Gastrocnemius medialis (tissue), 4 donors: ENCODE measurements around the gene ATP11B. TPM values are rescaled to one million over a fixed set of nuclear protein-coding genes. Genes with fewer than 3 reads are reported as not detected.
A peak's percentile ranks its signal among the peaks of the same experiment; 100 is the strongest.
"Not testable (repeated sequence)": the region's sequence is repeated elsewhere in the genome, so short reads cannot be mapped to it uniquely, and the experiment has no call there.

ENCODE experiments used
- ATAC-seq, 2 donors: fragments of 150-250 bp; one replicate each; pipeline ENCODE4 v1.9.1; 2016
- DNase-seq, 2 donors: peaks; one replicate each; pipeline ENCODE4 v3.0.0-alpha.2; 2019
- H3K27ac ChIP-seq, 4 donors: fragments of 200-600 bp; sonication (generic); 1 replicate in 1 of 4; 2 replicates in 3 of 4; pipeline ENCODE4 v1.5.1; 2016 to 2018; ENCODE audit warnings: mild to moderate bottlenecking in 2 of 4, moderate library complexity in 1 of 4
- H3K27me3 ChIP-seq, 3 donors: fragments of 200-600 bp; sonication (generic) in 2 of 3; 1 replicate in 1 of 3; 2 replicates in 2 of 3; pipeline versions ENCODE4 v1.5.1 to v1.6.0; 2016 to 2019; ENCODE audit warnings: mild to moderate bottlenecking in 1 of 3, moderate library complexity in 1 of 3
- H3K36me3 ChIP-seq, 2 donors: fragments of 200-600 bp; sonication (generic) in 1 of 2; one replicate each; pipeline ENCODE4 v1.5.1; 2017 to 2018
- H3K4me1 ChIP-seq, 2 donors: fragments of 200-600 bp; sonication (generic) in 1 of 2; one replicate each; pipeline ENCODE4 v1.5.1; 2016 to 2017; ENCODE audit warnings: mild to moderate bottlenecking in 2 of 2
- H3K4me3 ChIP-seq, 4 donors: fragments of 200-600 bp; sonication (generic) in 3 of 4; 1 replicate in 1 of 4; 2 replicates in 3 of 4; pipeline ENCODE4 v1.5.1; 2016 to 2019; ENCODE audit warnings: mild to moderate bottlenecking in 2 of 4
- H3K9me3 ChIP-seq, 3 donors: fragments of 200-600 bp; sonication (generic) in 2 of 3; 1 replicate in 1 of 3; 2 replicates in 2 of 3; pipeline ENCODE4 v1.5.1; 2016 to 2019
- POLR2A ChIP-seq, 2 donors: fragments of 450-650 bp; IDR thresholded peaks; one replicate each; pipeline ENCODE4 v1.6.1; 2017; ENCODE audit warnings: antibody characterized with exemption in 2 of 2, mild to moderate bottlenecking in 2 of 2, moderate library complexity in 2 of 2
- in situ Hi-C, 4 donors: fragments of 200-750 bp; cut with MboI; loops; one replicate each; pipeline versions ENCODE4 v1.15.0 to v1.8.0; 2017; ENCODE audit warnings: low sequenced_read_pairs in 4 of 4
- intact Hi-C: fragments of 100-400 bp; cut with DNase I; formaldehyde crosslinking; loops from one replicate; pipeline ENCODE4 v1.15.1; 2023; ENCODE audit warnings: low total_unique reads
- total RNA-seq, 4 donors: library from RNA; depleted of rRNA; stranded (reverse); fragments of >200 nt; gene quantifications; one replicate each; pipeline versions ENCODE4 v1.1.0 to v1.2.3, GENCODE V29; 2016
- TF ChIP-seq, protein P1 (sequence below), 5 experiments: fragments of 450-650 bp in 3 of 5; fragments of 200-600 bp in 2 of 5; sonication (generic) in 2 of 5; IDR thresholded peaks in 4 of 5; conservative IDR thresholded peaks in 1 of 5; 1 replicate in 4 of 5; 2 replicates in 1 of 5; pipeline ENCODE4 v1.5.1; 2016 to 2019; ENCODE audit warnings: antibody characterized with exemption in 5 of 5, mild to moderate bottlenecking in 3 of 5, moderate library complexity in 3 of 5

Gene ATP11B
- total RNA-seq, 4 donors from 2014 or later, result 16.3 to 44.6 (median 23.4) TPM

DNA sequence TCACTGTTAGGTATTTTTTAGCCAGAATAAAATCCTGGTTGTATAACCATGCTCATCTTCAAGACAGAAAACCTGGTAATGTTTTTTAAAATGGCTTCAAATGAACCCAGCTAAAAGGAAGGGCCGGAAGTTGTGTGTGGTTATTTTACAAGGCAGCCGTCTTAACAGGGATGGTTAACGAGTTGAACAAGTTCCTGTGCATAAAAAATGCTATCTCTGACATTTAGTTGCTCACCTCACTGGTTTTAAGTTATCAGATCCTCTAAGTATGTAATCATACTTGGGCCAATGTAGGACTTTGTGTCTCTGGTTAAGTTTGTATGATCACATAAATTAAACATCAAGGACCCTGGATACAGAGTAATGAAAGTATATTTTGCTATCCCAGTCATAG is 2.1 kb downstream of the ATP11B start:
- ATAC-seq (no peak), DNase-seq (no peak)
- H3K4me1 ChIP-seq, result peaks cover 20 to 31% of the 10 kb centered on the region in 2 donors
- no peaks in the 10 kb centered on the region for H3K9me3 ChIP-seq
- peak overlapping the region in 3 of 4 donors; percentile 82 to 91 (median 86) for H3K4me3 ChIP-seq
- in situ Hi-C loops, result no loop called here
- H3K36me3 ChIP-seq, result no peaks in the 10 kb centered on the region
- H3K27ac ChIP-seq, result peak overlapping the region; percentile 88 to 95 (median 94)
- no peaks in the 10 kb centered on the region for H3K27me3 ChIP-seq
- TF ChIP-seq, protein P1, sequence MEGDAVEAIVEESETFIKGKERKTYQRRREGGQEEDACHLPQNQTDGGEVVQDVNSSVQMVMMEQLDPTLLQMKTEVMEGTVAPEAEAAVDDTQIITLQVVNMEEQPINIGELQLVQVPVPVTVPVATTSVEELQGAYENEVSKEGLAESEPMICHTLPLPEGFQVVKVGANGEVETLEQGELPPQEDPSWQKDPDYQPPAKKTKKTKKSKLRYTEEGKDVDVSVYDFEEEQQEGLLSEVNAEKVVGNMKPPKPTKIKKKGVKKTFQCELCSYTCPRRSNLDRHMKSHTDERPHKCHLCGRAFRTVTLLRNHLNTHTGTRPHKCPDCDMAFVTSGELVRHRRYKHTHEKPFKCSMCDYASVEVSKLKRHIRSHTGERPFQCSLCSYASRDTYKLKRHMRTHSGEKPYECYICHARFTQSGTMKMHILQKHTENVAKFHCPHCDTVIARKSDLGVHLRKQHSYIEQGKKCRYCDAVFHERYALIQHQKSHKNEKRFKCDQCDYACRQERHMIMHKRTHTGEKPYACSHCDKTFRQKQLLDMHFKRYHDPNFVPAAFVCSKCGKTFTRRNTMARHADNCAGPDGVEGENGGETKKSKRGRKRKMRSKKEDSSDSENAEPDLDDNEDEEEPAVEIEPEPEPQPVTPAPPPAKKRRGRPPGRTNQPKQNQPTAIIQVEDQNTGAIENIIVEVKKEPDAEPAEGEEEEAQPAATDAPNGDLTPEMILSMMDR (IDR thresholded peaks at IDR 0.05 in 4 of 5, conservative IDR thresholded peaks at IDR 0.05 in 1 of 5), result no peak
- TF ChIP-seq POLR2A (IDR thresholded peaks at IDR 0.05), result no peak
- intact Hi-C loops, result loop anchor here (10.0 kb wide), 2 partner anchors 839 to 1519 kb away; partner anchors contain the start of genes EIF4G1 and KLHL24

DNA sequence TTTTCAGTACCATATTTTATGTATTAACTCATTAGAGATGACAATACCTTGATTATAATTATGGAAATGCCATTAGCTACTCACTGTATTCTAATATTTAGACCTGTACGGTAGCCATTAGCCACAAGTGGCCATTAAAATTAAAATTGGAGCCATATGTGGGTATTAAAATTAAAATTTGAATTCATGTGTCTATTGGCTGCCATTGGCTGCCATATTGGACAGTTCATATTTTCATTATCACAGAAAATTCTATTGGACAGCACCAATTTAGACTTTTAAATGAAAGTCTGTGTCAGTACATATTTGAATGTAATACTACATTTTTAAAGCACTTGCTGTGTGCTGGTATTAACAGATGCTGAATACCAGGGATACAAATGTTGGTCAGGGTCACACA is 3.0 kb downstream of the ATP11B start:
- H3K27ac ChIP-seq, result no peak overlapping the region
- ATAC-seq (no peak), DNase-seq (no peak)
- no peaks in the 10 kb centered on the region for H3K9me3 ChIP-seq
- in situ Hi-C loops, result no loop called here
- no peaks in the 10 kb centered on the region for H3K27me3 ChIP-seq
- TF ChIP-seq, protein P1 (IDR thresholded peaks at IDR 0.05 in 4 of 5, conservative IDR thresholded peaks at IDR 0.05 in 1 of 5), result no peak
- no peak for TF ChIP-seq POLR2A (IDR thresholded peaks at IDR 0.05)
- no peak overlapping the region for H3K4me3 ChIP-seq
- H3K4me1 ChIP-seq, result peaks cover 20 to 31% of the 10 kb centered on the region in 2 donors
- intact Hi-C loops, result loop anchor here (10.0 kb wide), 2 partner anchors 838 to 1518 kb away; partner anchors contain the start of genes EIF4G1 and KLHL24
- H3K36me3 ChIP-seq, result no peaks in the 10 kb centered on the region

DNA sequence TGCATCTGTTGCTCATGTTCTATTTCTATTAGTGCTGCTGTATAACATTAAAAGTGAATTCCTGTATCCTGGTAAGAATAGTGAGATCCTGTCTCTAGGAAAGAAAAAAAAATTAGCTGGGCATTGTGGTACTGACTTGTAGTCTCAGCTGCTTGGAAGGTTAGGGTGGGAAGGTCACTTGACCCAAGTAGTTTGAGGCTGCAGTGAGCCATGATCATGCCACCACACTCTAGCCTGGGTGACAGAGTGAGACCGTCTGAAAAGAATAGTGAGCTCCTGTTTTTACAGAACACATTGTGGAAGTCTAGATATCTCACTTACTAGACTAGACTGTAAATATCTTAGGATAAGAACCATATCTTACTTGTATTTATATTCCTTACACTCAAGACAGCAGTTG is 4.6 kb downstream of the ATP11B start:
- intact Hi-C loops (loop anchor here (10.0 kb wide), 2 partner anchors 837 to 1517 kb away; partner anchors contain the start of genes EIF4G1 and KLHL24), in situ Hi-C loops (no loop called here)
- TF ChIP-seq, protein P1 (IDR thresholded peaks at IDR 0.05 in 4 of 5, conservative IDR thresholded peaks at IDR 0.05 in 1 of 5), result no peak
- TF ChIP-seq POLR2A (IDR thresholded peaks at IDR 0.05), result no peak
- ATAC-seq (no peak), DNase-seq (no peak)
- Histone ChIP-seq H3K4me1 (peaks cover 26 to 40% of the 10 kb centered on the region in 2 donors), H3K36me3 (no peaks in the 10 kb centered on the region), H3K27me3 (no peaks in the 10 kb centered on the region), H3K27ac (no peak overlapping the region), H3K9me3 (no peaks in the 10 kb centered on the region), H3K4me3 (no peak overlapping the region)

DNA sequence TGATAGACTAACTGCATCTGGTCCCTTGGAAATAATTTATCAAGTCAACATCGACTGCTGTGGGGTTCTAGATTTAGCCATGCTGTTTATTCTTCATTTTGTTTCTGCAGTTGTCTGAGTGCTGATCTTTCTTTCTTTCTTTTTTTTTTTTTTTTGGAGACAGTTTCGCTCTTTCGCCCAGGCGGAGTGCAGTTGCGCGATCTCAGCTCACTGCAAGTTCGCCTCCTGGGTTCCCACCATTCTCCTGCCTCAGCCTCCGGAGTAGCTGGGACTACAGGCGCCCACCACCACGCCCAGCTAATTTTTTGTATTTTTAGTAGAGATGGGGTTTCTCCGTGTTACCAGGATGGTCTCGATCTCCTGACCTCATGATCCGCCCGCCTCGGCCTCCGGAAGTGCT is 5.8 kb downstream of the ATP11B start:
- H3K27me3 ChIP-seq, DNase-seq, H3K27ac ChIP-seq, ATAC-seq, H3K4me3 ChIP-seq, in situ Hi-C loops, H3K36me3 ChIP-seq, H3K9me3 ChIP-seq: not testable (repeated sequence)
- intact Hi-C loops, result loop anchor here (10.0 kb wide), 2 partner anchors 836 to 1516 kb away; partner anchors contain the start of genes EIF4G1 and KLHL24
- peaks cover 37 to 51% of the 10 kb centered on the region in 2 donors for H3K4me1 ChIP-seq

DNA sequence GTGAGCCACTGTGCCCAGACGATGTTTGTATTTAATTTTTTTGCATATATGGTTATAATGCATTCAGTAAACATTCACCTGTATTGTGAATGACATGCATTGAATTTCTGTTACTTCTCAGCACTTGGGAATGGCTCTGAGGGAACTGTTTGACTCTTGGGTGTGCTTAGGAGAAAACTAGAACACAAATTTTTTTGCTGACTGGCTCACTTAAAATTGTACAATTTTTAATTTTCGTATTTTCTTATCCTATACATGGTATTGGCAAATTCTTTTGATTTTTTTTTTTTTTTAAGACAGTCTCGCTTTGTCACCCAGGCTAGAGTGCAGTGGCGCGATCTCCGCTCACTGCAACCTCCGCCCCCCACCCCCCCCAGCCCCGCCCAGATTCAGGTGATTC is 7.2 kb downstream of the ATP11B start:
- in situ Hi-C loops, result no loop called here
- no peaks in the 10 kb centered on the region for H3K27me3 ChIP-seq
- intact Hi-C loops, result no loop called here
- DNase-seq (no peak), ATAC-seq (no peak)
- peaks cover 27 to 43% of the 10 kb centered on the region in 2 donors for H3K4me1 ChIP-seq
- no peaks in the 10 kb centered on the region for H3K36me3 ChIP-seq
- no peaks in the 10 kb centered on the region for H3K9me3 ChIP-seq
- no peak overlapping the region for H3K27ac ChIP-seq
- TF ChIP-seq, protein P1 (IDR thresholded peaks at IDR 0.05 in 4 of 5, conservative IDR thresholded peaks at IDR 0.05 in 1 of 5), result no peak
- no peak for TF ChIP-seq POLR2A (IDR thresholded peaks at IDR 0.05)
- H3K4me3 ChIP-seq, result no peak overlapping the region
